Measurements from ENCODE around the gene ATP8B1. TPM values are rescaled to one million over a fixed set of nuclear protein-coding genes. Genes with fewer than 3 reads are reported as not detected.
A peak's percentile ranks its signal among the peaks of the same experiment; 100 is the strongest.
"Not testable (repeated sequence)": the region's sequence is repeated elsewhere in the genome, so short reads cannot be mapped to it uniquely, and the experiment has no call there.

Gene ATP8B1
- total and polyA plus RNA-seq, 9 of the 15 experiments (the other 6 are each of a cell fraction or from before 2014, with no cell fraction given) = 0.01 to 0.22 (median 0.03) TPM; not detected in 3

- TF ChIP-seq ZNF316 (IDR thresholded peaks at IDR 0.05) (peak; percentile 65), SMARCC2 (IDR thresholded peaks at IDR 0.05; ENCODE audit: low read depth) (peak; percentile 65; the same call in 1 of the 2 replicates), ZNF384 (IDR thresholded peaks at IDR 0.05; ENCODE audit: low read depth, low read length) (peak; percentile 88), TRIM24 (IDR thresholded peaks at IDR 0.05) (peak; percentile 30 to 58; a peak in 2 of 4 replicates), C11orf30 (IDR thresholded peaks at IDR 0.05; ENCODE audit: low read depth) (peak; percentile 62; the same call in 1 of the 2 replicates), SMARCE1 (IDR thresholded peaks at IDR 0.05) (0 out of 2 replicates have a peak, but pooled peaks have one; percentile 60), CEBPG (tag; conservative IDR thresholded peaks at IDR 0.05 in 1 of 2, IDR thresholded peaks at IDR 0.05 in 1 of 2) (peak in 1 of 2 experiments; percentile 79; a peak in 2 of 4 replicates), TAL1 (IDR thresholded peaks at IDR 0.05) (0 out of 2 replicates have a peak, but pooled peaks have one; percentile 7), NFE2 (IDR thresholded peaks at IDR 0.05; ENCODE audit: low read depth) (peak; percentile 87), JUND (tag; IDR thresholded peaks at IDR 0.05; ENCODE audit: borderline replicate concordance, low read depth, low read length) (0 out of 3 replicates have a peak, but pooled peaks have one; percentile 36), MLLT1 (IDR thresholded peaks at IDR 0.05) (peak in 1 of 2 experiments; percentile 21; a peak in 1 of 4 replicates), ARID1B (IDR thresholded peaks at IDR 0.05) (peak; percentile 71), BCOR (IDR thresholded peaks at IDR 0.05) (peak; percentile 34; the same call in 1 of the 2 replicates)
- not testable (repeated sequence) for TF ChIP-seq CEBPG (CRISPR knock-in tag; IDR thresholded peaks at IDR 0.05); JUND (IDR thresholded peaks at IDR 0.05; ENCODE audit: borderline replicate concordance, low read depth, low read length)
Observed at GRCh38 chr18:57848374-57848773, 45.3 kb upstream of the ATP8B1 start (continued).
